A673 (cell line): ENCODE measurements around the gene E2F3. TPM values are rescaled to one million over a fixed set of nuclear protein-coding genes. Genes with fewer than 3 reads are reported as not detected.

ENCODE experiments used
- BruUV-seq: library from RNA; stranded (reverse); fragments of 400-500 nt; replicated peaks from 2 replicates; lab custom pipeline; 2021; lab: Mats Ljungman, UMichigan
- CTCF ChIA-PET: fragments of 300-600 bp; sonication (Branson Sonifier 250); formaldehyde crosslinking; loops from one replicate; lab custom pipeline; 2022; ENCODE audit warnings: antibody characterized with exemption; lab: Charles Lee
- POLR2A ChIA-PET: fragments of 300-600 bp; sonication (Branson Sonifier 250); formaldehyde crosslinking; loops from one replicate; lab custom pipeline; 2022; ENCODE audit warnings: antibody characterized with exemption; ENCODE audit not compliant: low non-redundant PET; lab: Charles Lee
- DNase-seq: peaks from one replicate; pipeline ENCODE4 v3.0.0-alpha.2; 2015; ENCODE audit warnings: low spot score
- H3K27ac ChIP-seq: fragments of 200-600 bp; sonication (generic); 2 replicates; pipeline ENCODE4 v1.5.1; 2016; ENCODE audit warnings: mixed run types, low read depth, mild to moderate bottlenecking, mixed read lengths, antibody characterized with exemption, low read length; ENCODE audit not compliant: poor library complexity, severe bottlenecking
- H3K27me3 ChIP-seq: fragments of 200-600 bp; sonication (generic); replicated peaks from 2 replicates; pipeline ENCODE4 v1.6.1; 2017; ENCODE audit warnings: mixed run types, low read depth, mild to moderate bottlenecking, mixed read lengths, antibody characterized with exemption, low read length; ENCODE audit not compliant: insufficient read depth, poor library complexity
- H3K36me3 ChIP-seq: fragments of 200-600 bp; sonication (generic); 2 replicates; pipeline ENCODE4 v1.6.1; 2016; ENCODE audit warnings: mixed run types, mild to moderate bottlenecking, mixed read lengths, antibody characterized with exemption, low read length; ENCODE audit not compliant: insufficient read depth, poor library complexity, severe bottlenecking
- H3K4me1 ChIP-seq: fragments of 200-600 bp; sonication (generic); 2 replicates; pipeline ENCODE4 v1.6.1; 2017; ENCODE audit warnings: mixed run types, mild to moderate bottlenecking, mixed read lengths, antibody characterized with exemption, low read length; ENCODE audit not compliant: insufficient read depth, poor library complexity, severe bottlenecking
- H3K4me3 ChIP-seq: fragments of 200-600 bp; sonication (generic); 2 replicates; pipeline ENCODE4 v1.5.1; 2016; ENCODE audit warnings: low read depth, mixed run types, mild to moderate bottlenecking, mixed read lengths, low read length; ENCODE audit not compliant: poor library complexity, severe bottlenecking
- H3K9me3 ChIP-seq: fragments of 200-600 bp; sonication (generic); 2 replicates; pipeline ENCODE4 v1.6.1; 2016; ENCODE audit warnings: mixed run types, low read depth, mild to moderate bottlenecking, mixed read lengths, antibody characterized with exemption, low read length; ENCODE audit not compliant: poor library complexity, severe bottlenecking
- CTCF ChIP-seq: fragments of 300-800, 200-600 bp; sonication (generic); conservative IDR thresholded peaks from 2 replicates; pipeline ENCODE4 v1.5.1; 2017; ENCODE audit warnings: low read depth, mild to moderate bottlenecking, antibody characterized with exemption, low read length, moderate library complexity, mixed read lengths
- EZH2 ChIP-seq: fragments of 200-600 bp; sonication (generic); IDR thresholded peaks from 2 replicates; pipeline ENCODE4 v1.6.1; 2017; ENCODE audit warnings: borderline replicate concordance, low read depth, mild to moderate bottlenecking, mixed read lengths, antibody characterized with exemption, low read length; ENCODE audit not compliant: poor library complexity, severe bottlenecking
- intact Hi-C: fragments of 100-400 bp; cut with micrococcal nuclease; formaldehyde crosslinking; loops from one replicate; pipeline ENCODE4 v1.10.0; 2022; ENCODE audit not compliant: unreplicated experiment
- total RNA-seq: library from RNA; stranded (reverse); gene quantifications from 2 replicates; pipeline ENCODE4 v1.2.3, GENCODE V29; 2021

Gene E2F3
- total RNA-seq, 1 experiment from 2014 or later: 42.4 TPM

DNA sequence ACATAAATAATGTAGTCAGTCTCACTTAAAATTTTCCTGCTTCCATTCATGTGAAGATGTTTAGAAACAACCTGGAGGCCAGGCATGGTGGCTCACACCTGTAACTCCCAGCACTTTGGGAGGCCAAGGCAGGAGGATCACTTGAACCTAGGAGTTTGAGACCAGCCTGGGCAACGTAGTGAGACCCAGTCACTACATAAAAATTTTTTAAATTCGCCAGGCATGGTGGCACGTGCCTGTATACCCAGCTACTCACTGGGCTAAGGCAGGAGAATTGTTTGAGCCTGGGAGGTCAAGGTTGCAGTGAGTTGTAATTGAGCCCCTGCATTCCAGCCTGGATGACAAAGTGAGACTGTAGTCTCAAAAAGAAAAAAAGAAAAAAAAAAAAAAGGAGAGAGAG lies 47.3 kb upstream of the E2F3 start:
- intact Hi-C loops: no loop called here
- Histone ChIP-seq H3K27me3 (no peaks in the 10 kb centered on the region), H3K4me3 (no peak overlapping the region), H3K27ac (no peak overlapping the region), H3K4me1 (no peaks in the 10 kb centered on the region), H3K36me3 (no peaks in the 10 kb centered on the region), H3K9me3 (peaks cover 7% of the 10 kb centered on the region)
- no peak for DNase-seq
- no peak for TF ChIP-seq CTCF
- TF ChIP-seq EZH2: no peak
- CTCF ChIA-PET: no interaction called here
- no TSS peak for BruUV-seq
- POLR2A ChIA-PET: no interaction called here

DNA sequence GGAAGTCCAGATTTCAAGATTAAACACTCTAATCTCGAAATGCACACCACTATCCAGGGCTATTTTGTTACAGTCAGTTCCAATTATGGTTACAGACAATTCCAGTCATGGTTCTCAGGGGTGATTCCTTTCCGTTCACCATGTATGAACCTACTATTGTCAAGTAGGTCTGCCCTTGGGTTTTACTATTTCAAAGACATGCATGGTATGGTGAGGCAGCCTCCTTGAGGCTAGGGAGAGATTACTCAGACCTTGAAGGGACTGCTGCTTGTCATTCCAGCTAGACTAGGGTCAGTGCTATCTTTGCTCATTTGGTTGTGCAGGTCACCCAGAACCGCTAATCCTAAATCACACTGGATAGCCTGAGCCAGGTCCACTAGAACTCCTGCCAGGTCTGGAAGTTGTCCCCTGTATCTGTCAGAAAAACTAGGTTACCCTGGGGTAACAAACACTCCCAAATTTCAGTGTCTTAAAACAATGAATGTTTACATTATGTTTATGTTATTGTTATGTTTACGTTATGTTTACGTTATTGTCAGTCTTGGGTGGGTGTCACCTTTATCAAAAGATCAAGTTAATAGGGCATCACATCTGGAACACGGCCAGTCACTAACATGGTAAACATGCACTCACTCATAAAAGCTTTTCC lies 41.1 kb upstream of the E2F3 start:
- H3K27ac ChIP-seq: no peak overlapping the region
- intact Hi-C loops: no loop called here
- H3K4me1 ChIP-seq: no peaks in the 10 kb centered on the region
- no peak overlapping the region for H3K4me3 ChIP-seq
- no peak for DNase-seq
- peaks cover 5% of the 10 kb centered on the region for H3K27me3 ChIP-seq
- H3K36me3 ChIP-seq: no peaks in the 10 kb centered on the region
- ChIA-PET POLR2A (no interaction called here), CTCF (no interaction called here)
- H3K9me3 ChIP-seq: no peaks in the 10 kb centered on the region
- no peak for TF ChIP-seq EZH2
- no peak for TF ChIP-seq CTCF
- no TSS peak for BruUV-seq

DNA sequence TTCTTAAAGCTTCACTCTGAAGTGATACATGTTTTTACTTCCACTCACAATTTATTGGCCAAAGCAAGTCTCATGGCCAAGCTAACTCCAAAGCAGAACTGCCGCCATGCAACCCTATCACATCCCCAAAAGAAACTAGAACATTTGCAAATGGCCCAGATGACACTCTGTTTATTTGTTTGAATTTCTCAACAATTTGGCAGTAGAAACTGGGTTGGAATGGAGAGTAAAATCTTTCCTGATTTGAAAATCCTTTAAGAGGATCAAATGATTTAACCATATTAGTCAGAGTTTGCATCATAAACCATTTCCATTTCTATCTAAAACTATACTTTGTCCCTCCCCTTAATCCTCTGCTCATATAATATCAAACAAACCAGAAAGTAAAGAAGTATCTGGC lies 39.1 kb upstream of the E2F3 start:
- ChIA-PET CTCF (no interaction called here), POLR2A (no interaction called here)
- BruUV-seq: no TSS peak
- TF ChIP-seq CTCF: no peak
- intact Hi-C loops: no loop called here
- Histone ChIP-seq H3K4me1 (no peaks in the 10 kb centered on the region), H3K36me3 (no peaks in the 10 kb centered on the region), H3K27ac (no peak overlapping the region), H3K27me3 (peaks cover 5% of the 10 kb centered on the region), H3K4me3 (no peak overlapping the region), H3K9me3 (no peaks in the 10 kb centered on the region)
- no peak for DNase-seq
